HG03108 (cell line): Measurements from ENCODE around the gene WBP2.

ENCODE experiments used
- ATAC-seq: cut with Tn5 transposase; IDR thresholded peaks from one replicate; pipeline ENCODE4 v1.9.1; 2021; ENCODE audit warnings: moderate library complexity; ENCODE audit not compliant: unreplicated experiment

Gene WBP2

DNA sequence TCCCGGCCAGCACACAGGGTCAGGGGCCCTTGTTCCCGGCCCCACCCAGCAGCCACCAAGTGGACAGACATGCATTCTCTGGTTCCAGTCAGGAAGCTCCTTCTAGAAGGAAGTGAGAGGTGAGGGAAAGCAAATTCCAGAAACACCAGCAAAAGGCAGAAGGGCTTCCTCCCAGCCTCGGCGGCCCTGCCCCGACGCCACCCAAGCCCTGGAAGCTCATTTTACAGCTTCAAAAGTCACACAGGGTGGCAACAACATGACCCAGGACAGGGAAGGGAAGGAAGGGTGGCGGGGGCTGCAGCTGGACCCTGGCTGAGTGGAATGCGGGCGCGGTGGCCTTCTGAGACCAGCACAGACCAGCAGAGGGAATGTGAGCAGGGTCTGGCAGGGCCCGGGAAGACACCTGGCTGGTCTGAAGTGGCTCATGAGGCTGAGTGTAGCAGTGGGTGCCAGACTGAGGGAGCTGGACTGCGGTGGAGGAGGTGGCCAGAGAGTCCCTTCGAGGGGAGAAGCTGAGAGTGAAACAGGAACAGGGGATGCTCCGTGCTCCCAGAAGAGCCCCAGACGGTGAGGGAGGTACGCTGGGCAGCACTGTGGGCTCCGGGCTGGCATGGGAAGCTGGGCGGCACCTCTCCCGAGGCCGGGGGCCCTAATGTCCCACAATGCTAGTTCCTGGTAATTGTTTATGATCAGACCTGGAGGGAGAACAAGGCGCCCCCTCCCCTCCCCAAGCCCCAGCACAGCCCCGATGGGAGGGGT, 9.0 kb downstream of the WBP2 start:
- no peak for ATAC-seq

DNA sequence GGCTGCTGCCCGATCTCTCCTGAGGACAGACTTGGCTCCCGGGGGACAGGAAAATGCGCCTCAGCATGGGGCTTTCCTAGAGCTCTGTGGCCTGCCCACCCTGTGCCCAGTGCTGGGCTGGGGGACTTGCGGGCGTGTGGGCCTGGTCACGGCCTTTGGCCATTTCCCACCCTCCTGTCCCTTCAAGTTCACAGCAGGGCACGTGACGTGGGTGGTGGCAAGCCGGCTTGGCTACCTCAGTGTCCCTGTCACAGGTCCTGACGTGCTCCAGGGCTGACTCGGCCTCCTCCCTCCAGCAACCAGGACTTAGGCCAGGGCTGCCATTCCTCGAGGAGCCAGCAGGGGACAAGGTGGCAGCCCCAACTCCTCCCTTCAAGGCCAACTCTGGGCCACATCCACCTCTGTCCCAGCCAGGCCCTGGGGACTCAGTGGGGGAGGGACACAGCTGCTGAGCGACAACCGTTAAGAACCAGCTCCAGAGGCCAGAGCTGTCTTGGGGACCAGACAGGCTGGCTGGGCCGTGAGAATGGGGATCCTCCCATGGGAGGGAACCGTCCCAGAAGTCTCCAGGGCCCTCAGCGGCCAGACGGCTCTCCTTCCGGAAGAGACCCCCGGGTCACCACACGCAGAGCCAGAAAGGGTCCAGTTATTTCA, 9.9 kb downstream of the WBP2 start:
- ATAC-seq, result peak; percentile 77

DNA sequence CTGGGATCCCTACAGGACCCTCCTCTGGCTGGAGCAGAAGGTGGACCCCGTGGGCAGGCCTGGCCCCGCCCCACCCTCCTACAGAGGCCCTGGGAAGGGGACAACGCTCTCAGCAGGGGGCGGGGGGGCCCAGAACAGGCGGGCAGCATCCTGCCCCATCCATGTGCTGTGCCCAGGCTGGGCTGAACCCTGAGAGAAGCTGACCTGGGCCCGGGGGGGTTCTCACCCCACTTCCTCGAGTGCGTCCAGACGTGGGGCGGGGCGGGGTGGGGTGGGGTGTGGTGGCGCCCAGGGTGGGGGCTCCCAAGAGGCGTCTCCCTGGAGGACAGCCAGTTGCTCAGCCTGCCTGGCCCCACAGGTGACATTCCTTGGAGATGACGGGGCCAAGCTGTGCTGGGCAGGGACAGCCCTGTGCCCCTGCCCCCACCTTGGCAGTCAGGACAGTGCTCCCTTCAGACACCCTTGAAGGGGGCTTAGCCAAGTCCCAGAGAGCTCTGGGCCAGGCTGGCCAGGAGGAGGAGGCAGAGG, 10.5 kb downstream of the WBP2 start:
- no peak for ATAC-seq

DNA sequence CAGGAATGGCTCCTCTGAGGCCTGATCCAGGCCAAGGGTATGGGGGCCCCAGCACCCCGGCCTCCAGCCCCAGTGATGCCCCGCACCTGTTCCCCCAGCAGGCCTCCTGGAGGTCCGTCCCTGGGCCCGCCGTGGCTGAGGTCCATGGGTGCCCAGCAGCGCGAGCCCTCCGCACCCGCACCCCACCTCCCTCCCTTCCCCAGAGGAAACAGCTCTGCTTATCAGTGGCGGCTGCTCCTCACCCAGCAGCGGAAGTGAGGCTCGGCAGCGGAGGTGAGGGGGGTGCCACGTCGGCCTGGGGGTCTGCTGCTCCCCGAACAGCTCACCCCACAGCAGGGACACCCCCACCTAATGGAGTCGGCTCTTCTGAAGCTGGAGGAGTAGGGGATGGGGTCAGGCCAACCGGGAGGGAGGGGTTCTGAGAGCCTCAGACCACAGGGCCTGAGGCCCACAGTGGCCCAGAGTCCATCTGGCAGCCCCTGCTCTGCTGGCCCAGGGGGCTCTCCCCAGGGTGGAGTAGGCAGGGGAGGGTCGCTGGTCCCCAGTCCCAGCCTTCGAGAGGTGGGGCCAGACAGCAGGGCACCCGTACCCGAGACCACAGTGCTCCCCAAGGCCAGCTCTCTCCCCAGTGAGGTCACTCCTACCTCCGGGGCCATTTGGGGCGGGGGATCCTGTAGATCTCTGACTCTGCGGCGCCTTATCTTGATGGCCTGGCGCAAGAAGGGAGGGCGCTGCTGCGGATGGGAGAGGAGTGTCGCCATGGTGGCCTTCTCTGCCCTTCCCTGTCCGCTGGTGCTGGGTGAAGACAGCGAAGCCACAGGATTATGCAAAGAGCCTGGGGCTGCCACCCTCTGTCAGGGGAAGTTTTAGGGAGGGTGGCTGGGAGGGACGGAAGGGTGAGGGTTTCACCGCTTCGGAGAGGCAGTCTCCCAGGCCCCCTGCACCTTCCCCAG, 11.3 kb downstream of the WBP2 start, which contains the start of gene UNC13D:
TSS of gene UNC13D (minus strand) at position 828 of the 953 bp plus-strand sequence. CDS start at position 761, 67 bp downstream.
- ATAC-seq, result no peak

DNA sequence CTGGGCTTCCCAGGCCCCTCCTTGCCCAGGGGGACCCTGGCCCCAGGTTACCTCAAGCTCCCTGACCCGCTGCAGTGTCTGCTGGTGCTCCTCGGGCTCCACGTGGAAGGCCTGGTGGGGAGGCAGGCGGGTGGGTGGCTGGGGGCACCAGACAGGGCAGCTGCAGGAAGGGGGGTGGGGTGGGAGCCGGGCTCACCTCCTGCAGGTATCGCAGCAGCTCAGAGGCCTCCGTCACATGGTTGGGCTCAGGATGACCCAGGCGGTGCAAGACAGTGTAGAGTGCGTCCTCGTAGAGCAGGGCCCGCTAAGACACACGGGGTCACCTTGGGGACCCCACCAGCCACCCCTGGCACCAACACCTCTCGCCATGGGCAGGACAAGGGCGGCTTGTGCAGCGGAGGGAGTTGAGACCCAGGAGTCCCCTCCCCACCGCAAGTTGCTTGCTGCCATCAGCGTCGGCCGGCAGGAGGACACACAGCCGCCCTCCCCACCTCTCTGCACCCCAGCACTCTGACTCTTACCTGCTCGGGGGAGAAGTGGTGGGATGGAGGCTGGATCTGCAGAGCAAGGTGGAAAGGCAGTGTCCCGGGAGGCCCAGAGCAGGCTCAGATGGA, 12.1 kb downstream of the WBP2 start:
- ATAC-seq, result no peak

DNA sequence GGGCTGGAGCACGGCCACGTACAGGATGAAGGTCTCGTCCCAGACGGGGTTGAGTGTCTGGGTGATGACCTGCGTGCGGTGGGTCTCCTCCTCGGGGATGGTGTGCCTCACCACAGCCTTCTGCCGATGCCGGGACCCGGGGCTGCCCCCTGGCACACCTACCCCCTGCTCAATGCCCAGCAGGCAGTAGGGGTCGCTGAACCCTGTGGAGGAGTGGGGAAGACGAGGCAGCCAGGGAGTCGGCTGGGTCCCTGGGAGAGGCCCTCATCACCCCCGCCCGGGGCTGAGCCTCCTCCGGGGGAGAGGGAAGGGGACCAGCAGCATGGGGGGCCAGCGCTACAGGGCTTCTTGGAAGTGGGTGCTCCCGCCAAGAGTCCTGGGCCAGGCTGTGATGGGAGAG, 12.7 kb downstream of the WBP2 start:
- ATAC-seq, result no peak

DNA sequence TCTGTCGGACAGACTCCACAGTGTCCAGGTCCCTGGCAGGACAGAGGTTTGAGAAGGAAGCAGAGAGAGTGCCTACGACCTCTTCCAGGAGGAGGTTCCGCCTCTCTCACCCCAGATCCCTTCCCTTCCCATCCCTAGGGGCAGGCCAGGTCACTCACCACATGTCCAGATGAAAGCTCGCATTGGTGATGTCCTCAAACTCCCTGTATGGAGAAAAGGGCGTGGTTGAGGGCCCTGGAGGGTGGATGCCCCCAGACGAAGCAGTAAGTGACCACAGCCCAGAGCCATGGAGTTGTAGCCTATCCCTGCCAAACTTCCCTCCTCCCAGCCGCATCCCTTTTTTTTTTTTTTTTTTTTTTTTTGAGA, 14.4 kb downstream of the WBP2 start:
- ATAC-seq, result no peak

DNA sequence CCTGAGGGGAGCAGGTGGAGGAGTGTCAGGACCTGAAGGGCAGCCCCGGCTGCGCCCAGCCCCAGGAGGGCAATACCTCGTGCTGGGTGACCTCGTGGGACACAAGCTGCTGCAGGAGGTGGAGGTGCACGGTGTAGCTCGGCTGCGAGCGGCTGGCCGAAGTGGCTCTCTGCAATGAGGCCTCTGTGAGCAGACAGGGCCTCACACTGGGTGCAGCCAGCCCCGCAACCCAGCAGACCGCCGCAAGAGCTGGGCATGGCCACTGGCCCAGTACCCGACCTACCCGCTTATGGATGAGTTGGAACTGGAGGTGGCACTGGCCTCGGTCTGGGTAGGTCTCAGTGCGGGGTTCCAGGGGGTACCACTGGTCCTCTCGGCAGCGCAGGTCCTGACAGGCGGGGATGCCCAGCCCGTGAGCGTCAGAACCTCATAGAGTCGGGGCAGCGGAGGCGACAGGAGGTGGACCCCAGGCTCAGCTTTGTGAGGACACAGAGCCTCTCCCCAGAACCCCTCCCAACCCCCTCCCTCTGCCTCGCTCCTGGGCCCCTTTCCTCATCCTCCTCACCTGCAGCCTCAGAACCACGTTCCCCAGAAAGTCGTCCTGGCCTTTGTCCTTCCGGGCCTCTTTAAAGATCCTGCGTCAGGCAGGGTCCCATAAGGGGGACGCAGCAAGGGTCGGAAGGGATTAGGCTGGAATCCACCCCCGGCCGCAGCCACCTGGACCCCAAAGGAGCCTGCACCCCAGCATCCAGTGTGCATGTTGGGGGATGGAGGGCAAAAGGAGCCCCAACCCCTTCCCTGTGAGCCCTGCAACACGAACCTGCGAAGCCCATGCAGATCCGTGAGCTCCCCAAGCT, 15.0 kb downstream of the WBP2 start:
- ATAC-seq, result no peak

DNA sequence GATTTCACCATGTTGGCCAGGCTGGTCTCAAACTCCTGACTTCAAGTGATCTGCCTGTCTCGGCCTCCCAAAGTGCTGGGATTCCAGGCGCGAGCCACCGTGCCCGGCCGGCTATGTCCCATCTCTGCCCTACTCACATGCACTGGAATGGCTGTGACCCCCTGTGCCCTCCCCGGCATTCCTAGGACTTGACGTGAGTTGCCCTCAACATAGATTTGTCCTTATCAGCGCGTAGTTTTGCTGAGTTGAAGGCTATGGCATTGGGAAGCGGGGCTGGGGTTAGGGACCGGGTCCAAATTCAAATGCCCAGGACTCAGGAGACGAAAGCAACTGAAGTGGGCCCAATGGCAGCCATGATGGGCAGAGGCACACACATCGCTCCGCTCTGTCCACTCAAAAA, 16.7 kb downstream of the WBP2 start:
- no peak for ATAC-seq

DNA sequence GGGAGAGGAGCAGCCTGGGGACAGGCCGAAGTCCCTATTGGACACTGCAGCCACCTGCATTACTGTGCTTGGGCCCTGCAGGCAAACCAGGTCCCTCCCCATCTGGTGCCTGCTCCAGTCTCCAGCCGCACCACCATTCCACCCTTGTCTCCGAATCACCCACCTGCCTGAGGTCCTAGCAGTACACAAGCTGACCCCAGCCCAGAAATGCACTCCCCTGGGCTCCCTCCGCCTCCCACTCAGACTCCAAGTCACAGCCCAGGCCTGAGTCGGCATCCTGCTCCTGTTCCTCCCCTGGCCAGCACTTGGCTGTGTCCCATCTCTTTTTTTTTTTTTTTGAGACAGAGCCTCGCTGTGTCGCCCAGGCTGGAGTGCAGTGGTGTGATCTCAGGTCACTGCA, 17.2 kb downstream of the WBP2 start:
- ATAC-seq, result no peak

DNA sequence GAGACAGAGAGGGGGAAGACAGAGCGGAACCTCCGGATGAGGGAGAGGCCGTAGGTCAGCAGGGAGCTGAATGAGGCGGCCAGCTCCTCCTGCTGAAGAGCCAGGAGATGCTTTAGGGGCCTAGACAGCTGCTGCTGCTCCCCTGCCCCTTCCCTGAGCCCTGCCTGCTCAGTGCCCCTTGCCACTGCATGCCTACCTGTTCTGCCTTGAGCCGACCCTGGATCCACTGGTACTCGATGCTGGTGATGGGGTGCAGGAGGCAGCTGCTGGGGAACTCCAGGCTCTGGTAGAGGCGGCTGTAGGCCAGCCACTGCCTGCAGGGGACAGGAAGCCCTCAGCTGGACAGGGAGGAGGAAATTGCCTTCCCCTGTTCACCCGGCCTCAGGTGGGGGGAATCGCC, 18.5 kb downstream of the WBP2 start:
- ATAC-seq, result no peak

DNA sequence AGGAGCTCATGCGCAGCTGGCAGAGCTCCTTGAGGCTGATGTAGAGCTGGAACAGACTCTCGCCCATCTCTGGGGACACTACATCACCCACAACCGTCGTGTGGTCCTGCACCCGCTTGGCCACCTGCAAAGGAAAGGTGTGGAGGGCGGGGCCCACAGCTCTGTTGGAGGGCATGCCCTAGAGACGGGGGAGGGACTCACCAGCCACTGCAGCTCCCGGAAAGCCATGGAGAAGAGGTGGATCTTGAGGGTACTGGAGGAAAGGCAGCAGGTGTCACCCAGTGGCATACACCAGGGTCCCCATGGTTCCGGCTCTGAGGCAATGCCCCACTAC, 19.5 kb downstream of the WBP2 start:
- ATAC-seq, result no peak

DNA sequence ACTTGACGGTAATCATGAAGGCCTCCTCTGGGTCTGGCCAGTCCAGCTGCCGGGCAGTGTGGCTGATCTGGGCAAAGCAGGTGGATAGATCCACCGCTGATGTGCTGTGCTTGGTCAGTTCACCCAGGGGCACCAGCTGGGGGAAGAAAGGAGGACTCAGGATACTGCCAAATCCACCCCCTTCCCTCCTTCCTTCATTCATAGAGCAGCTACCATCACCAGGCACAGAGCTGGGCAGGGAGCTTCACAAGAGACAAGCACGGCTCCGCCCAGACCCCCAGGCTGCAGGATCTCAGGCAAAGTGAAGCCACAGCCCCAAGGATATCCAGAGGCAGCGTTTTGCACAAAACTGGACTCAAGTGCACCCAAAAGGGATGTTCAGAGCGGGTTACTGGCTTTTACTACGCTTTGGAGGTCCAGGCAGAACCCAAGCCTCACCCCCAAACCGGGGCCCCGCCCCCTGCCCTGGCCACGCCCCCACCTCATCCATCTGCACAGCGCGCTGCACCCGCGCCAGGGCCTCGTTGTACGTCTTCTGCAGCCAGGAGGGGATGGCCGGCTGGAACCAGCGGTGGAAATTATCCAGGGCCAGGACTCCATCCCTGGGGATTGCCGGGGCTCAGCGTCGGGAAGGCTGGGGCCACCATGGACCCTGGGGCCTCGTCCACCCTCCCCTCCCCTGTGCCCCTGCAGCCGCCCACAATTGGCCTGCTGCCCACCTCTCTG, 20.0 kb downstream of the WBP2 start:
- no peak for ATAC-seq

DNA sequence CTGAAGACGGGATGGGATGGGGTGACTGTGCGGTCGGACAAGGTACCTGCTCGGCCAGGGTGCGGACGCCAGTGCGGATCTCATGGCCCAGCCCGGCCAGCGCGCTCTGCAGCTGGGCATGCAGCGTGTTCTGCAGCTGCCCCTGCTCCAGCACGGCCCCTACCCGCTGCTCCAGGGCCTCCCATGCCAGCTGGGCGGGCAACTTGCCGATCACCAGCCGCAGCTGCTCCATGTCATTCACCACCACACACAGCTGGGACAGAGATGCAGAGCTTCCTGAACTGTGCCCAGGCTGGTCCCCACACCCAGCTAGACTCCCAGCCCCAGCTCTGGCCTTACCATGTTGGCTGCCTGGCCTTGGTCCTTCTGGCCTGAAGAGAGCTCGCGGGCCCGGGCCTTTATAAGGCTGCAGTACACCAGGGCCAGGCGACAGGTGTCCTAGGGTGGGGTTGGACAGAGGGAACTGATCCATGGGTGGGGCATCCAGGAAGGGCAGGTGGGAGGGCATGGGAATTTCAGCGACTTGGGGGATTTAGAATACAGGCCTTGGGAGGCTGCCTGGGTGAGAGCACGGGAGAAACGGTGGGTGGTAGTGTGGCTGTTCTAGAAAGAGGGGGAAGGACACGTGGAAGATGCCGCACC, 20.7 kb downstream of the WBP2 start:
- no peak for ATAC-seq

DNA sequence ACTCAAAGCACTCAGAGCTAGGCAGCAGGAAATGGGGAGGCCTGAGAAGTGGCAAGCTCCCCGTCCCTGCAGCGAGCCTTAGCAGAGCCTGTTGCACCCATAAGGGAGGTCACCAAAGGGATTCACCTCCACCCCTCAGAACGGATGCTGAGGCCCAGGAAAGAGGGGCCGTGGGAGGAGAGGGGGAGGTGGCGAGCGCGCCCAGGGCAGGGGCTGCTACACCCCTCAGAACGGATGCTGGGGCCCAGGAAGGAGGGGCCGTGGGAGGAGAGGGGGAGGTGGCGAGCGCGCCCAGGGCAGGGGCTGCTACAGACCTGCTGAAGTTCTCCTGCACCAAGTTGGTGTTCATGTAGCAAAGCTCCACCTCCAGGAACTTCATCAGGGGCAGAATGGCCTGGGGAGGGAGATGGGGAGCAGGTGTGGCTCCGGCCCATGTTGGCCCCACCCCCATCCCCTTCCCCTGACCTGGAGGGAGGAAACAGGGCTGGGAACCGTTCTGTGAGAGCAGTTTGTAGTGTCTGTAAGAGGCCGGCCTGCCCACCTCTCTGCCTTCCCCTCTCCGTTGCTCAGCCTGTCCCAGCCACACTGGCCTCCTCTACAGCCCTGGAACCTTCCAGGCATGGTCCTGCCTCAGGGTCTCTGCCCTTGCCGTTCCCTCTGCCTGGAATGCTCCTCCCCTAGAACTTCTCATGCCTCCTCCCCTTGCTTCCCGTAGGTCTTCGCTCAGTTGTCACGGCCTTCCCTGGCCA, 22.3 kb downstream of the WBP2 start:
- ATAC-seq, result no peak

DNA sequence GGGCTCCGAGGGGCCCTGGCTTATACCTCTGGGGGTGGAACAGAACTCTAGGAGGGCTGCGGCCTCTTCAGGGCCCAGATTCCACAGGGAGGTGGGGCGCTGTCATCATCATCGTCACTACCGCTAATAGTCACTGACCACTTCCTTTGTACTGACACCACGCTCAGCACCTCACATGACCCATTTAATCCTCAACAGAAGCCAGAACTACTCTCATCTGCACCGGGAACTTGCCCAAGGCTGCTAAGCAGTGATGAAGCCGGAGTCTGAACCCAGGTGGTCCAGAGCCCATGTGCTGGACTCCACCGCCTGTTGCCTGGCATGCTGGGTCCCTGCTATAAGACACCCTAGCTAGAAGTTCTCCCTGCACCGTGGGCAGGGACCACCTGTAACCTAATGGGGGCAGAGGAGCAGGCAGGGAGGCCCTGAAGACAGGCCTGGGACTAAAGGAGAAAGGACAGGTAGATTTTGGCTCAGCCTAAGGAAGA, 22.9 kb downstream of the WBP2 start:
- no peak for ATAC-seq

DNA sequence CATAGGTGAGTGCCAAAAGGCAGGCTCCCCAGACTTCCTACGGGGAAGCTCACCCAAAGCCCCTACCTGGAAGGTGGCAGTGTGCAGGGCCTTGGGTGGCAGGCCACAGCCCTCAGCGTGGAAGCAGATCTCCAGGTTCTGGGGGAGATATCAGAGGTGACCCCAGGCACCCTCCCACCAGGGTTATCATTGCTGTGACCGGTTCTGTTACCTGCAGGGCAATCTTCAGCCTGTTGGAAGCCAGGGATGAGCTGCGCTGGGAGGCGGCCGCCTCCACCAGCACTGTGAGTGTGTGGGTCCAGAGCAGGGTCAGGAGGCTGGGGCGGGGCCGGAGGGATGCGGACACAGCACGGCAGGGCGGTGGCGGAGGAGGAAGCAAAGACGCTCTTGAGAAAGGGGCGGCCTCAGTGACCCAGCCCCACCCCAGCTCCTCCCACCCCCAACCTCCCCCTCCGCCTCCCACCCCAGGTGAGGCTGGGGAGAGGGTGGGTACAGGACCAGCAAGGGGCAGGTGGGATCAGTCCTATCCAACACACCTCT, 24.0 kb downstream of the WBP2 start:
- no peak for ATAC-seq
